Measurements from ENCODE around the gene EDC3. TPM values are rescaled to one million over a fixed set of nuclear protein-coding genes. Genes with fewer than 3 reads are reported as not detected.

Gene EDC3
- polyA plus RNA-seq, 3 donors, result 38.6 to 43.2 (median 41.9) TPM

DNA sequence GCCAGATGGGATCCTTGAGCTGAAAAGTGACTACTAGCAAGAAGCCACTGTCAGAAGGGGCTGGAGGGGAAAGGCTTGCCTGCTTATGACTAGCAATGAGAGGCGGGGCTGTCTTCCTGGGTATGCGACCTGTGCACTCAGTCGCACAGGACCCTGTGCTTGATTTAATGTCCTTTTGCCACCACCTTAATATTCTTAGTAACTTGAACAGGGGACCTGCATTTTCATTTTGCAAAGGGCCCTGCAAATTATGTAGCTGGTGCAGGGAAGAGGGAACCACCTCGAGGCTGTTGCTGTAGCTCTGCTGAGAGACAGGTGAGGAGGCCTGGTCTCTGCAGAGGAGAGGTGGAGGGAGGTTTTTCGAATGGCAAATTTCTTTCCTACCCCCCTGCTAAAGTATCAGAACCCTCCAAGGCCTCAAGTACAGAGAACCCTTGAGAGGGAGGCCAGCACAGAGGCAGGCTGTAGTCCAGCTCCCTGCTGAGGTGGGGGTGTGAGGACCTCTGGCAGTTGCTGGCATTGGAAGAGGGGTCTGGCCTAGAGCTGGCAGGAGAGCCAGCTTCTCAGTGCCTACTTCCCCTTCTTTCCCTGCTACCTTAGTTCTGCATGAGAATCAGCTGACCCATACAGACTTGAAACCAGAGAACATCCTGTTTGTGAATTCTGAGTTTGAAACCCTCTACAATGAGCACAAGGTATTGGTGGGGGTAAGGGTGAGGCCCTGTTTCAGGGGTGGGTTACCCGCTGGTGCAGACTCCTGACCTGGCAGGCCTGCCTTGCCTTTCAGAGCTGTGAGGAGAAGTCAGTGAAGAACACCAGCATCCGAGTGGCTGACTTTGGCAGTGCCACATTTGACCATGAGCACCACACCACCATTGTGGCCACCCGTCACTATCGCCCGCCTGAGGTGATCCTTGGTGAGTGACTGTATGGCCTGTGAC is 68.8 kb downstream of the EDC3 start:
- DNase-seq (ENCODE audit: low read depth in 3 of 3, low spot score in 2 of 3), result no peak

DNA sequence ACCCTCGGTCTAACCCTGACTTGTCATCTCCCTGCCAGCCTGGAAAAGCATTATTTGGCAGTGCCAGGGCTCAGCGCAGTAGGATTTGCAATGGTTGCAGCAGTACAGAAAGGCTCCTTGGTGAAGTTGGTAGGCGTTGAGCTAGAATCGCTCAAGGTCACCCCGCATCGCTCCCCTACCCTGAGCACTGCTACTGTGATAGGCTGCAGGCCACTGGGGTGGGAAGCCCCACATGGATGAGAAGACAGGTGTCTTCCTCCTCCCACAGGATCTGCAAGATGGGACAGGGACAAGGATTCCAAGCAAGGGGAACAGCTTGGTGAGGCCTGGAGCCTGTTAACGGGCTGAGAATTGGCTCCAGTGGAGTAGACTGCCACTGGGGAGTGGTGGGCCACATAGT is 69.5 kb downstream of the EDC3 start:
- DNase-seq (ENCODE audit: low read depth in 3 of 3, low spot score in 2 of 3), result no peak

DNA sequence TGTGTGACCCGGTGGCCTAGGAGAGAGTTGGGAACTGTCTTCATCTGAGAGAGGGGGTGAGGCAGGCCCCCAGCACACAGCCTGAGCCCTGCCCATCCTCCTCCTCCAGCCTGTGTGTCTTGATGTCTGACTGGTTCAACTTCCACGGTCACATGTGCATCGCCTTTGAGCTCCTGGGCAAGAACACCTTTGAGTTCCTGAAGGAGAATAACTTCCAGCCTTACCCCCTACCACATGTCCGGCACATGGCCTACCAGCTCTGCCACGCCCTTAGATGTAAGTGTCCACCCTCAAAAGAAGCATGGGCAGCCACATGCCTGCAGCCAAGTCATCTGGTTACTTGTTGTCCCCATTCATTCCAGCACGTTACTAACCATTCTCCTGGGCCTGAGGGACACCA is 70.1 kb downstream of the EDC3 start:
- no peak for DNase-seq (ENCODE audit: low read depth in 3 of 3, low spot score in 2 of 3)

DNA sequence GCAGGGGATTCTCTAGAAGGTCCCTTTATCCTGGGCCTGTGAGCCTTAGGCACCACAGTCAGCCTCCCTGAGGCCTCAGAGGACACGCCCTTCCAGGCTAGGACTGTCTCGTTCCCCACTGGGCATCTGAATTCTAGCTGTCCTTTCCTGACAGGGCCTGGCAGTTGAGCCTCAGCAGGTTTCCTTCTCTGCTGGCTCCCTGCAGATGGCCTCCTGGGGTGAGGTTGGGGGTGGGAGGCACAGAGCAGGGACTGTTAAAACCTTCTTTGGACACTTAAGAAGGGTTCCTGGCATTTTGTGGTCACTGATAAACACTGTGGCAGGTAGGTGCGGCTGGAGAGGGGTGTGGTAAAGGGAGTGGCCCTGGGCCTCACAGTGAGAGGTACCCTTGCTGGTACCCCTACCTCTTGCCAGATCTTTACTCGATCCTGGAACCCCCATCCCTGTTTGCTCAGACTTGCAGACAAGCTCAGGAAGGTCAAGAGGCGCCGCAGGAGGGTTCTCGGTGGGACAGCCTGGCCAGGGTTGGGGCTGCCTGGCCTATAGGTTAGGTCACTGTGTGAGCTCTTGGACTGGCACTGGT is 71.7 kb downstream of the EDC3 start:
- no peak for DNase-seq (ENCODE audit: low read depth in 3 of 3, low spot score in 2 of 3)

DNA sequence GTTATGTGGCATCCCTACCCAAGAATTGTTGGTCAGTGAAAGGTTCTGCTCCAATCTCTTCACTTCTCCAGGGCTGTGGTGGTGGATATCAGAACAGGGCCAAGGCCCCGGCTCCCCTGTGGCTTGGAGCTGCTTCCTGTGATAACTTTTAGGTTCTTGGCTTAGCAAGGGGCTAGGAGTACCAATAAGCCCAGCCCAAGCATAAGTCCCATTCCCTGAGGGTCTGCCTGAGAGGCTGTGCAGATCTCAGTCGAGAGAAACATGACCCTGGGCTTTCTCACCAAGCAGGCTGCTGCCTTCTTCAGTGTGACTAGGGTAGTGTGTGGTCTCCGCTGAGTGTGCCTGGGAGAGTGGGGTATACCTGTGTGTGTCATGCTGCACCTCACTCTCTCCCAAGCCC is 73.1 kb downstream of the EDC3 start:
- DNase-seq (ENCODE audit: low read depth in 3 of 3, low spot score in 2 of 3), result no peak

DNA sequence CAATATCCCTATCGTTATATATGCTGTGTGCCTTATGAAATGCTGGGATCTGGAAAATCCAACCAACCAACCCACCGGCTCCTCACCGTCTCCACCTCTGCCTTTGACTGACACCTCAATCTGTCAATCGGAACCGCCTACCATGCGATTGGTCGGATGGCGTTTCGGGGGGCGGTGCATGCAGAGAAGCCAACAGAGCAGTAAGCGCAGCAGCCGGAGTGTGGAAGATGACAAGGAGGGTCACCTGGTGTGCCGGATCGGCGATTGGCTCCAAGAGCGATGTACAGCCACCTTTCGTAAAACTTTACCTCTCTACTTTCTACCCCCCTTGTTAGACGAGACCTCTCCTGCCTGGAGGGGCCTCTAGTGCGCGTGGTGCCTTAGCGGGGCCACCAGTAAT is 73.9 kb downstream of the EDC3 start:
- no peak for DNase-seq (ENCODE audit: low read depth in 3 of 3, low spot score in 2 of 3)

DNA sequence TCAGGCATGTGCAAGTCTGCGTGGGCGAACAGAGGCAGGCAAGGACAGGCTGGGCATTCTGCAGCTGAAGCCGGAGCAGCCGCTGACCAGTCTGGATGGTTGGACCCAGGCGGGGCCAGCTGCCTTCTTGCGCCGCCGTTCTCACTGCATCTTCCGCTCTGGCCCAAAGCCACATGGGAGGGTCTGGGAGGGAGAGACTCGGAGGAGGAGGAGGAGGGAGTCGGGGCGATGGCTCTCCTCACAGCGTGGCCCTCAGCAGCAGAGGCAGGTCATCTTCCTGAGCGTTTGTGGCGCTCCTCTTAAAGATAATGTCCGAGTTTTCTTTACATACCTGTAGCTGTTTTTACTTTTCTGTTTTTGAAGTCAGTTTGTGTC is 74.3 kb downstream of the EDC3 start:
- no peak for DNase-seq (ENCODE audit: low read depth in 3 of 3, low spot score in 2 of 3)

DNA sequence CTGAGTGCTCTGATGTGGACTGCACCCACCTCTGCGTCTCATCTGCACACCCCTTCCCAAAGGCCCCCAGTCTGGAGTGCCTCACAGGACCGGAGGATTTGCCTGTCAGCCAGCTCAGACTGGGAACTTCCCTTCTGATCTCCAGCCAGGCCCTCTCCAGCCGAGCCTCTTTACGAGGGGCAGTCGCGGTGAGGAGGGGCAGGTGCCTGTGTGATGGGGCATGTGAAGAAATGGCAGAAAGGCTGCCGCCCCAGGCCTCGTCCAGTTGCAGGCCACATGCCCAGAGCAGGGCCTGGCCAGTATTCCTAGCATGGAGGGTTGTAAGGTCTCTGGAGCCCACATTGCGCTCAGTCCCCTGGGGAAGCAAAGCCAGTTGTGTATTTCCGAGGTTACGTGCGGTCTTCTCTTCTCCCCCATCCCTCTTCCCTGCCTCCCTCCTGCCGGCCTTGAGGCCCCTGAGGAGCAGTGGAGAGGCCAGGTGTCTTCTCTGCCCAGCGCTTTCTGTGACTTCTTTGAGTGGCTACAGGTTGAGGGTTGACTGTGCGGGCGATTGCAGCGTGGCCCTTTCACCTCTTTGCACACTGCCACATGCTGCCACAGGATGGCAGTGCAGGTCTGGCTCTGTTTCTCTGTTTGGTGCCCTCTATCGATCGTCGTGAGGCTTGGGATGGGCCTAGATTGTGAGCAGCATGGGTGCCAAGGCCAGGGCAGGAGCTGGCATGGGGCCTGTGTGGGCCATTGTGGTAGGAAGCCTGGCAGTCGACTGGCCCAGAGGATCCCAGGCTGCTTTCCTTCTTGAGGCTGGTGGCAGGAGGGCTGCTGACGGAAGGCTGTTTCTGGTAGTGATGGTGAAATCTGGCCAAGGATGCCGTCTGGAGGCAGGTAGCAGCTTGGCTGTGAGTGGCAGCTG is 74.9 kb downstream of the EDC3 start:
- no peak for DNase-seq (ENCODE audit: low read depth in 3 of 3, low spot score in 2 of 3)

DNA sequence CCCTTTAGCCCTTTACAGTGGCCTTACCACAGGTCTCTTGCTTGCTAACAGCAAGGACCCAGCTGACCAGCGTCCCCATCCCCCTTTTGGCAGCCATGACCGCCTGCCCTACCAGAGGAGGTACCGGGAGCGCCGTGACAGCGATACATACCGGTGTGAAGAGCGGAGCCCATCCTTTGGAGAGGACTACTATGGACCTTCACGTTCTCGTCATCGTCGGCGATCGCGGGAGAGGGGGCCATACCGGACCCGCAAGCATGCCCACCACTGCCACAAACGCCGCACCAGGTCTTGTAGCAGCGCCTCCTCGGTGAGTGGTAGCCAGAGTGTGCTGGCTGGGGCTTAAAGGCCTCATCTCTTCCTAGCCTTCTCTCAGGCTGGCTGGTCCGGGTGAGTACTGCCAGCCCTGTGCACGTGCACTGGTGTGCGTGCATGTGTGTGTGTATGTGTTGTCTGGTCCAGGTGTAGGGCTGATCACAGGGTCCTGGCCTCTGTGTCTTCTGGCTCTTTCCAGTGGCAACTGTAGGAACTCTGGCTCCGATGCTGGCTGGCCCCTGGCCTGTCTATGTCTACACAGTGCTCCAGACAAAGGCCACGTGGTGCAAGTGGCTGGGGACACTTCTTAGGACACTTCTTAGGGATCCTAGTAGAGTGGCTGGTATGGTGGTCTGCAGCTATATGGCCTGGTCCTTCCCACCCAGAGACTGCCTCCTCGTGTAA is 75.7 kb downstream of the EDC3 start:
- no peak for DNase-seq (ENCODE audit: low read depth in 3 of 3, low spot score in 2 of 3)

DNA sequence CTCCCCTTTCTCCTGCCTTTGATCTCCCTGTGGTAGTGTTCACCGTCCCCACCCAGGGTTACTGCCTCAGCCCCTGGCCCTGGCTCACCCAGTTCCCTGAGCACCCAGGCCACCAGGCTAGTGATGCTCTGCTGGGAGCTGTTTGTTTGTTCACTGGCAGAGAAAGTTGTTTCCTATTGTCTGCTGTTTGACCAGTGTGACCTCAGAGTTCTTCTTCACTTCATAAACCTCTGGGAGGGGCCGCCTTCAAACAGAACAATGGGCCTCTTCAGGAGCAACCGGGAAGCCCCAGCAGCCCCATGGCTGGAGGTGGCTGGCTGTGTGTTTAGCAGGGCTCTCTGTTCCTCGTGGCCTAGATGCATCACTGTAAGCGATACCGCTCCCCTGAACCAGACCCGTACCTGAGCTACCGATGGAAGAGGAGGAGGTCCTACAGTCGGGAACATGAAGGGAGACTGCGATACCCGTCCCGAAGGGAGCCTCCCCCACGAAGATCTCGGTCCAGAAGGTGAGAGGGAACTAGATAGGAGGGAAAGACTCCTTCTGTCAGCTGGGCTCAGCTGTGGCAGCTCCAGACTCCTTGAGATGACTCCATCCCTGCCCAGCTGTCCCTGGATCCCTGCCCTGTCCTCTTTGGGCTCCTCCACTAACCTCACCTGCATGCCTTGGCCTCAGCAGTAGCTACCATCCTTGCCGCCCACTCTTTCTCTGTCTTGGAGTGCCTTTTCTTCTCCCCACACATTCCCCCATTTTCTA is 76.8 kb downstream of the EDC3 start:
- no peak for DNase-seq (ENCODE audit: low read depth in 3 of 3, low spot score in 2 of 3)

DNA sequence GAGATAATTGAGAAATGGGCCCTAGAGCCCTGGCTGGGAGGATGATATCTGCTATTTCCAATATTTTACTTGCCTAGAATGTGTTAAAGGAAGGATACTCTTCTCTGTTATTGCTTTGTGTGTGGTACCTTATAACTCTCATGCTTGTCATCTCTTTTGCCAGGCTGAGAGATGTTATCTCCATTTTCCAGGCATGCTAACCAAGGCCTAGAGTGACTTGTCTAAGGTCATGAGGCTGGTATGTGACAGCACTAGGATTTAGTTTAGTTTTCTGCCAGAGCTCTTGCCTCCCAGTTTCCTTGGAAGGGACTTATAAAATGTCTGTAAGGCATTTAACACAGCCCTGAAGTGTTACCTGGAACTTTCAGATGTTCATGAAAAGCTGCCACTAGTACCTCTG is 78.8 kb downstream of the EDC3 start:
- DNase-seq (ENCODE audit: low read depth in 3 of 3, low spot score in 2 of 3), result no peak

DNA sequence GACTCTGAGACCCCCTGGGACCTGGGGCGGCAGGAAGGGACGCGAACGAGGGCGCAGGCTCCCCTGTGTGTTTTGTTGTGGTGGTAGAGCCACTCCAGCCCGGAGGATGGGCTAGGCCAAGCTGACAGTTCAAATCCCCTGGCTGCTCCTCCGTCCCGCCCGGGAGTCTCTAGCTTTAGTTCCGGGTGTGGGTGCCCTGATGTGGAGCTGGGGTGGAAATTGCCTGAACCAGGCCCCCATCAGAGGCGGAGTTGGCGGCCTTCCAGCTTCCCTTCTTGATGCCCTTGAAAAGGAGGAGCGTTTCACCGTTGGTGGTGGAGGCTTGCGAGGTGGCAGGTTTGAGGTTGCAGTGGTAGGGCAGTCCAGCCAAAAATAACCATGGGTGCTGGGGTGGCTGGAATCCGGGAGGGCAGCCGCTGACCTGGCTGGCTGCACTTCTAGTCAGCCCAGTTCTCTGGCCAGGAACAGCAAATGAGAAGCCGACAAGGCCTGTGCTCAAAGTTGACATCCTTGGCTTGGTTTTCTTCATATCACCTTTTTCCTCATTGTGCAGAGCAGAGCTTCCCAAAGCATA is 79.4 kb downstream of the EDC3 start:
- no peak for DNase-seq (ENCODE audit: low read depth in 3 of 3, low spot score in 2 of 3)

DNA sequence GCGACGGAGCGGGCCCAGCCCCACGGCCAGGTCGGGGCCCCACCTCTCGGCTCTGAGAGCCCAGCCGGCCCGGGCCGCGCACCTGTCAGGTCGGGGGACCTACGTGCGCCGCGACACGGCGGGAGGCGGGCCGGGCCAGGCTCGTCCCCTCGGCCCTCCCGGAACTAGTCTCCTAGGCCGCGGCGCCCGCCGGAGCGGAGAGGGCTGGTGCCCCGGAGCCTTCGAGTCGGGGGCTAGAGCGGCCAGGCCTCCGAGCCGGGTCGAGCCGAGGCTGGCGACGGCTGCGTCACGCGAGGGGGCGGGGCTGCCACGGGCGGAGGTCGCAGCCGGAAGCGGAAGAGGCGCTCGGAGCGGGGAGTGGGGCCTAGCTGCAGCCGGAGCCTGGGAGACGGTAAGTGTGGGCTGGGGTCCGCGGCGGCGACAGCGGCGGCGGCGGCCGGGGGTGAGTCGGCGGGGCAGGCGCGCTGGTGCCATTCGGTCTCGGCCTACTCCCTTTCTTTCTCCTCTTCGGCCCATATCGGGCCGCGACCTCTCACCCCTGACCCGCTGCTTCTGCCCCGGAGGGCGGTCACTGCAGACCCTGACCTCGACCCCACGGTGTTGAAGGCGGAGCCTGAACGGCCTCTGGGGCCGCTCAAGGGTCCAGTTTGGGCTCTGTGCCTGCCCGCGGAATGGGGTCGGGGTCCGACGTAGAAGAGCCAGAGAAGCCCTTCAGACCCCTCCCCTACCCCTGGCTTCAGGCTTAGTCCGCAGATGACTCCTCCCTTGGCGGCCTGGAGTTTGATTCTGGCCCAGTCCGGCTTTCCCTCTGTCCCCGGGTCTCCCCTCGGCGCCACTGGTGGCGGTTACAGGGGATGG is 80.1 kb downstream of the EDC3 start, which contains the start of gene CLK3:
CLK3 (plus strand) TSS at position 329 of the 858 bp plus-strand sequence. CDS start 3,361 bp downstream, outside the sequence.
- DNase-seq (ENCODE audit: low read depth in 3 of 3, low spot score in 2 of 3), result peak in 1 of 3 donors; percentile 91

DNA sequence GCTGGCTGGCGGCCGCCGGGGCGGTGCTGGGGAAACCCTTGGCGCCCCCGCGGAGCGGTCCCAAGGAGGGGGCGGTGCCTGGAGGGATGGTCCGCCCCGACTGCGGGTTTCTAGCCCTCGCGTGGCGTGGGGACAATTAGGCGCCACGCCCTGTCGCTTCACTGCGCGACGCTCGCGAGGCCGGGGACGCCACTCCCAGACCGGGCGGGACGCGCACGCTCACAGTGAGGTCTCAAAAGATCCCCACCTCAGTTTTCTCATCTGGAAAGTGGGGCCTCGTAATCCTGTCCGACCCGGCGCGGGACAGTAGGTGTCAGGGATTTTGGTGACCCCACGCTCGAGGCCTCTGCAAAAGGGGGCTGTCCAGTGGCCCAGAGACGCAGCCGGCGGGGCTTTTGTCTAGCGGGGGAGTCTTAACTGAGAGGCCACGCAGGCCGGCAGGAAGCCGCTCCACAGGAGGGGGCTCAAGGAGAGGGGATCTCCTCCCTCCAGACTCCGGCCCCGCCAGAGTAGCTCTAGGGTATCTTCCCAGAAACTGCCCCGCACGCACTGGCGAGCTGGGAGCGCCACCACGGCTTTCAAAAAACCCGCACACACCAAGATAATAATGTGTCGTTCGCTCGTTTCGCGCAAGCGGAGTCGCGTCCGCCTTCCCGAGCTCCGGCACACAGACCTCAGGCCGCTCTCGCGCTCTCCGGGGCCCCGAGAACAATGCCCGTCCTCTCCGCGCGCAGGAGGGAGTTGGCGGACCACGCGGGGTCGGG is 80.9 kb downstream of the EDC3 start:
- DNase-seq (ENCODE audit: low read depth in 3 of 3, low spot score in 2 of 3), result peak in 1 of 3 donors; percentile 59

DNA sequence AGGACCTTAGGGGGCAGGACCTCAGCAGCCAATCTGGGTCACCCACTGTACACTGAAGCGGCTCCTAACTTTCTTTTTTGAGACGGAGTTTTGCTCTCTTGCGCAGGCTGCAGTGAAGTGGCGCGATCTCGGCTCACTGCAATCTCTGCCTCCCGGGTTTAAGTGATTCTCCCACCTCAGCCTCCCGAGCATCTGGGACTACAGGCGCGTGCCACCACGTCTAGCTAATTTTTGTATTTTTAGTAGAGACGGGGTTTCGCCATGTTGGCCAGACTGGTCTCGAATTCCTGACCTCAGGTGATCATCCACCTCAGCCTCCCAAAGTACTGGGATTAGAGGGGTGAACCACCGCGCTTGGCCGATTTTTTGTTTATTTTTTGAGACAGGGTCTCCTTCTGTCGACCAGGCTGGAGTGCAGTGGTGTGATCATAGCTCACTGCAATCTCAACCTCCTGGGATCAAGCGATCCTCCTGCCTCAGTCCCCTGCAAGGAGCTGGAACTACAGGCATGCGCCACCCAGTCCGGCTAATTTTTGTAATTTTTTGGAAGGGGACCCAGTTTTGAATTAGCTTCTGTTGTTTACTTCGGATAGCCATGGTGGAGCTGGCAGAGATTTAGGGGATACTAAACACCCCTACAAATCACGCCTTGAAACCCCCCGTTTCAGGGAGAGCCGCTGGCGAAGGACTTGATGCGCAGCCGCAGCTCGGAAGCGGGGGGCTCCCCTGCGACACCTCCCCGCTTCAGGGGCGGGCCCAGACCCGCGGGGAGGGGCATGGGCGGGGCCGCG is 81.7 kb downstream of the EDC3 start:
- DNase-seq (ENCODE audit: low read depth in 3 of 3, low spot score in 2 of 3), result no peak

DNA sequence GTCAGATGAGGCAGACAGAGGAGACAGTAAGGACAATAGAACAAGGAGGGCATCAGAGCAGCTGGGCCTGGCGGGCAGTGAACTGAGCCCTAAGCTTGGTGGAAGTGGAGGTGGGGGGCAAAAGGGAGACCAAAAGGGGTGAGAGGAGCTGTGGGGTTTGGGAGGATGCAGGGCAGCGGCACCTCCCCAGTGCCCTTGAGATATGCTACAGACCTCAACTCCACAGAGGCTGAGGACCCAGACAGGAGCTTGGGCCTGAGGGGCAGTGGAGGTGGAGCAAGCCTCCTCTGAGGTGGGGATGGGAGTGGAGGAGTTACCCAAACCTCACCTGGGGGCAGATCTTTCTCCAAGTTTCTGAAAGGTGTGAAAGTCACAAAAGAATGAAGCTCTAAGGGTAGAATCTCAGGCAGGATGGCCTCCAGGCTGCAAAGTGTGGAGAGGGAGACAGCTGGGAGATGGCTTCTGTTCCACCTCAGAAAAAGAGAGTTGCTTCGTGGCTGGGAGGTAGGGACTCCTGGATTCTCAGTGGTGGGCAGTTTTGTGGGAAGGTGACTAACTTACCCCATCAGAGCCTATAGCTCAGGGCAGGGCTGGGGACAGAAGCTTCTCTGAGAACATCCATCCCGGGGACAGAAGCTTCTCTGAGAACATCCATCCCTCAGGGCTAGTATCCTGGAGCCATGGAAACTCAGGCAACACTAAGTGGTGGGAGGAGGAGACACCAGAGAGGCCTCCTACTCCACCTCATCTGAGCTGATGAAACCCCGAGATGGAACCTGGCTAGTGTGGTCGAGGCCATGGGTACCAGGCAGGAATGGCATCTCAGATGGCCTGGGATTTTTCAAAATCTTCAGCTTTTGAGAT is 82.5 kb downstream of the EDC3 start:
- no peak for DNase-seq (ENCODE audit: low read depth in 3 of 3, low spot score in 2 of 3)
